Stimulated activated memory B cell treated with anti-CD40 and anti-IgM and Interleukin-4, amounts not matched to agents 10 μg/mL and 1 μg/mL and 100 μg/mL, for 72 hours (primary cell): ENCODE results near the gene KCTD1.

Experiments used
- ATAC-seq: fragments of 150-1000 bp; cut with Tn5 transposase; 2 replicates; pipeline ENCODE4 v1.10.0; 2021
- H3K27ac Mint-ChIP-seq: one replicate; pipeline ENCODE4 v1.8.0; 2022; ENCODE audit warnings: mild to moderate bottlenecking, mixed read lengths
- H3K27me3 Mint-ChIP-seq: one replicate; pipeline ENCODE4 v1.8.0; 2022; ENCODE audit warnings: mixed read lengths
- H3K36me3 Mint-ChIP-seq: one replicate; pipeline ENCODE4 v1.8.0; 2022; ENCODE audit warnings: mixed read lengths
- H3K4me1 Mint-ChIP-seq: one replicate; pipeline ENCODE4 v1.8.0; 2022; ENCODE audit warnings: mixed read lengths
- H3K4me3 Mint-ChIP-seq: one replicate; pipeline ENCODE4 v1.8.0; 2022; ENCODE audit warnings: mild to moderate bottlenecking, moderate library complexity, mixed read lengths
- H3K9me3 Mint-ChIP-seq: one replicate; pipeline ENCODE4 v1.8.0; 2022; ENCODE audit warnings: mixed read lengths

KCTD1 gene

GRCh38 chr18:26556573-26556972 is 8.2 kb upstream of the KCTD1 start:
- H3K9me3 Mint-ChIP-seq: no peaks in the 10 kb centered on the region
- no peaks in the 10 kb centered on the region for H3K36me3 Mint-ChIP-seq
- H3K27ac Mint-ChIP-seq: no peak overlapping the region
- H3K27me3 Mint-ChIP-seq: peaks cover 48% of the 10 kb centered on the region
- peaks cover 6% of the 10 kb centered on the region for H3K4me1 Mint-ChIP-seq
- no peak overlapping the region for H3K4me3 Mint-ChIP-seq
- peak; percentile 79 for ATAC-seq

- Mint-ChIP-seq H3K4me3 (no peak overlapping the region), H3K27me3 (peaks cover 54% of the 10 kb centered on the region), H3K36me3 (no peaks in the 10 kb centered on the region), H3K4me1 (peaks cover 6% of the 10 kb centered on the region), H3K27ac (no peak overlapping the region), H3K9me3 (no peaks in the 10 kb centered on the region)
- ATAC-seq: peak; percentile 58
These were observed 7.6 kb upstream of the KCTD1 start for GRCh38 chr18:26555804-26556553.

GRCh38 chr18:26553943-26554342 is 5.6 kb upstream of the KCTD1 start:
- Mint-ChIP-seq H3K9me3 (no peaks in the 10 kb centered on the region), H3K36me3 (no peaks in the 10 kb centered on the region), H3K27ac (no peak overlapping the region), H3K4me3 (no peak overlapping the region), H3K27me3 (peaks cover 63% of the 10 kb centered on the region), H3K4me1 (peaks cover 19% of the 10 kb centered on the region)
- ATAC-seq: no peak

- no peak overlapping the region for H3K27ac Mint-ChIP-seq
- no peaks in the 10 kb centered on the region for H3K36me3 Mint-ChIP-seq
- no peaks in the 10 kb centered on the region for H3K9me3 Mint-ChIP-seq
- H3K4me3 Mint-ChIP-seq: peak overlapping the region; percentile 1
- no peak for ATAC-seq
- H3K27me3 Mint-ChIP-seq: peaks cover 50% of the 10 kb centered on the region
- H3K4me1 Mint-ChIP-seq: peaks cover 28% of the 10 kb centered on the region
These were observed 3.3 kb upstream of the KCTD1 start for GRCh38 chr18:26551695-26552081.

GRCh38 chr18:26550998-26551694 is 2.8 kb upstream of the KCTD1 start:
- Mint-ChIP-seq H3K27me3 (peaks cover 50% of the 10 kb centered on the region), H3K4me3 (peak overlapping the region; percentile 1), H3K36me3 (no peaks in the 10 kb centered on the region), H3K27ac (no peak overlapping the region), H3K4me1 (peaks cover 33% of the 10 kb centered on the region), H3K9me3 (no peaks in the 10 kb centered on the region)
- no peak for ATAC-seq

GRCh38 chr18:26549263-26550094 is 1.1 kb upstream of the KCTD1 start:
- Mint-ChIP-seq H3K27me3 (peaks cover 50% of the 10 kb centered on the region), H3K27ac (no peak overlapping the region), H3K4me1 (peaks cover 46% of the 10 kb centered on the region), H3K4me3 (peak overlapping the region; percentile 73), H3K9me3 (no peaks in the 10 kb centered on the region), H3K36me3 (no peaks in the 10 kb centered on the region)
- no peak for ATAC-seq

GRCh38 chr18:26547646-26548414 is 523 bp downstream of the KCTD1 start:
- Mint-ChIP-seq H3K36me3 (no peaks in the 10 kb centered on the region), H3K9me3 (no peaks in the 10 kb centered on the region), H3K4me3 (peak overlapping the region; percentile 93), H3K27me3 (peaks cover 33% of the 10 kb centered on the region), H3K4me1 (peaks cover 58% of the 10 kb centered on the region), H3K27ac (peak overlapping the region; percentile 88)
- ATAC-seq: peak; percentile 82

GRCh38 chr18:26546875-26547645 is 1.3 kb downstream of the KCTD1 start:
- peaks cover 26% of the 10 kb centered on the region for H3K27me3 Mint-ChIP-seq
- no peaks in the 10 kb centered on the region for H3K9me3 Mint-ChIP-seq
- ATAC-seq: no peak
- H3K36me3 Mint-ChIP-seq: no peaks in the 10 kb centered on the region
- peak overlapping the region; percentile 93 for H3K4me3 Mint-ChIP-seq
- H3K4me1 Mint-ChIP-seq: peaks cover 54% of the 10 kb centered on the region
- H3K27ac Mint-ChIP-seq: peak overlapping the region; percentile 88

- peaks cover 52% of the 10 kb centered on the region for H3K4me1 Mint-ChIP-seq
- no peak for ATAC-seq
- H3K9me3 Mint-ChIP-seq: no peaks in the 10 kb centered on the region
- no peaks in the 10 kb centered on the region for H3K36me3 Mint-ChIP-seq
- H3K27me3 Mint-ChIP-seq: peaks cover 18% of the 10 kb centered on the region
- H3K27ac Mint-ChIP-seq: no peak overlapping the region
- peak overlapping the region; percentile 51 for H3K4me3 Mint-ChIP-seq
These were observed 2.0 kb downstream of the KCTD1 start for GRCh38 chr18:26546170-26546874.

GRCh38 chr18:26545335-26546123 is 2.8 kb downstream of the KCTD1 start:
- Mint-ChIP-seq H3K36me3 (no peaks in the 10 kb centered on the region), H3K9me3 (no peaks in the 10 kb centered on the region)

GRCh38 chr18:26544451-26544850 is 3.9 kb downstream of the KCTD1 start:
- Mint-ChIP-seq H3K4me1 (peaks cover 39% of the 10 kb centered on the region), H3K27ac (no peak overlapping the region), H3K9me3 (no peaks in the 10 kb centered on the region), H3K4me3 (no peak overlapping the region), H3K36me3 (no peaks in the 10 kb centered on the region), H3K27me3 (no peaks in the 10 kb centered on the region)
- no peak for ATAC-seq

More at GRCh38 chr18:26545335-26546123, 2.8 kb downstream of the KCTD1 start:
- no peak for ATAC-seq
- Mint-ChIP-seq H3K27ac (no peak overlapping the region), H3K4me3 (no peak overlapping the region), H3K4me1 (peaks cover 50% of the 10 kb centered on the region), H3K27me3 (peaks cover 10% of the 10 kb centered on the region)

GRCh38 chr18:26543373-26543772 is 5.0 kb downstream of the KCTD1 start:
- no peak for ATAC-seq
- H3K4me1 Mint-ChIP-seq: peaks cover 39% of the 10 kb centered on the region
- no peaks in the 10 kb centered on the region for H3K27me3 Mint-ChIP-seq
- H3K9me3 Mint-ChIP-seq: no peaks in the 10 kb centered on the region
- no peak overlapping the region for H3K4me3 Mint-ChIP-seq
- no peak overlapping the region for H3K27ac Mint-ChIP-seq
- H3K36me3 Mint-ChIP-seq: no peaks in the 10 kb centered on the region

GRCh38 chr18:26540043-26540628 is 8.2 kb downstream of the KCTD1 start:
- Mint-ChIP-seq H3K4me3 (no peak overlapping the region), H3K27ac (no peak overlapping the region), H3K4me1 (peaks cover 15% of the 10 kb centered on the region), H3K36me3 (no peaks in the 10 kb centered on the region), H3K9me3 (no peaks in the 10 kb centered on the region), H3K27me3 (no peaks in the 10 kb centered on the region)
- no peak for ATAC-seq
